SHP77 (cell line): Measurements from ENCODE around the gene RPL18.

Experiments
- DNase-seq, 2 experiments: peaks; one replicate each; lab custom pipeline; 2025; lab: John Stamatoyannopoulos, UW

The RPL18 gene

GRCh38 chr19:48630296-48631063, 11.5 kb upstream of the RPL18 start:
- peak in 1 of 2 experiments; percentile 43 for DNase-seq

GRCh38 chr19:48629599-48630295, 10.8 kb upstream of the RPL18 start:
- peak; percentile 93 to 94 for DNase-seq

- peak in 1 of 2 experiments; percentile 54 for DNase-seq
Measured at GRCh38 chr19:48629297-48629598, 10.3 kb upstream of the RPL18 start.

GRCh38 chr19:48628486-48629296, 9.7 kb upstream of the RPL18 start:
- DNase-seq = no peak

- no peak for DNase-seq
Measured at GRCh38 chr19:48627865-48628314, 8.9 kb upstream of the RPL18 start.

GRCh38 chr19:48627201-48627864, 8.4 kb upstream of the RPL18 start:
- no peak for DNase-seq

GRCh38 chr19:48625891-48626327, 6.9 kb upstream of the RPL18 start:
- DNase-seq = no peak

- DNase-seq = no peak
Measured at GRCh38 chr19:48624791-48625723, 6.1 kb upstream of the RPL18 start.

- peak; percentile 94 to 99 for DNase-seq
Measured at GRCh38 chr19:48624067-48624594, 5.2 kb upstream of the RPL18 start.

GRCh38 chr19:48623556-48624066, 4.6 kb upstream of the RPL18 start:
- no peak for DNase-seq

GRCh38 chr19:48619692-48620585, 961 bp upstream of the RPL18 start:
- DNase-seq = no peak

GRCh38 chr19:48618278-48618915, 581 bp downstream of the RPL18 start:
- no peak for DNase-seq

GRCh38 chr19:48617146-48617937, 1.6 kb downstream of the RPL18 start:
- DNase-seq = no peak

- no peak for DNase-seq
Measured at GRCh38 chr19:48616491-48617056, 2.4 kb downstream of the RPL18 start.

- no peak for DNase-seq
Measured at GRCh38 chr19:48616041-48616436, 2.9 kb downstream of the RPL18 start.

GRCh38 chr19:48615231-48616040, 3.5 kb downstream of the RPL18 start:
- DNase-seq = no peak
